Neural crest cell (in vitro differentiated cells): ENCODE data around the gene LPP. TPM values are rescaled to one million over a fixed set of nuclear protein-coding genes. Genes with fewer than 3 reads are reported as not detected.

Source experiments
- DNase-seq: peaks from one replicate; pipeline ENCODE4 v3.0.0; 2021; ENCODE audit warnings: low read depth, mixed read lengths, low spot score
- H3K27ac Mint-ChIP-seq: one replicate; pipeline ENCODE4 v1.8.0; 2021; ENCODE audit warnings: mild to moderate bottlenecking, mixed read lengths; ENCODE audit not compliant: unreplicated experiment
- H3K27me3 Mint-ChIP-seq: 2 replicates; pipeline ENCODE4 v1.8.0; 2021; ENCODE audit warnings: low read depth, mild to moderate bottlenecking, mixed read lengths
- H3K36me3 Mint-ChIP-seq: 2 replicates; pipeline ENCODE4 v1.8.0; 2021; ENCODE audit warnings: low read depth, mild to moderate bottlenecking, mixed read lengths
- H3K4me1 Mint-ChIP-seq: 2 replicates; pipeline ENCODE4 v1.8.0; 2021; ENCODE audit warnings: mixed read lengths
- H3K4me3 Mint-ChIP-seq: one replicate; pipeline ENCODE4 v1.8.0; 2021; ENCODE audit warnings: mild to moderate bottlenecking, mixed read lengths
- H3K9me3 Mint-ChIP-seq: 2 replicates; pipeline ENCODE4 v1.8.0; 2021; ENCODE audit warnings: mixed read lengths
- total RNA-seq: library from RNA; stranded (reverse); gene quantifications from 2 replicates; pipeline ENCODE4 v1.2.1, GENCODE V29; 2021
- TF ChIP-seq, protein P1 (sequence below): fragments of 200-600 bp; sonication (generic); conservative IDR thresholded peaks from 2 replicates; pipeline ENCODE4 v1.5.0; 2021; ENCODE audit warnings: antibody characterized with exemption, mild to moderate bottlenecking

LPP gene
- total RNA-seq, 1 donor from 2014 or later: 38.7 TPM

DNA sequence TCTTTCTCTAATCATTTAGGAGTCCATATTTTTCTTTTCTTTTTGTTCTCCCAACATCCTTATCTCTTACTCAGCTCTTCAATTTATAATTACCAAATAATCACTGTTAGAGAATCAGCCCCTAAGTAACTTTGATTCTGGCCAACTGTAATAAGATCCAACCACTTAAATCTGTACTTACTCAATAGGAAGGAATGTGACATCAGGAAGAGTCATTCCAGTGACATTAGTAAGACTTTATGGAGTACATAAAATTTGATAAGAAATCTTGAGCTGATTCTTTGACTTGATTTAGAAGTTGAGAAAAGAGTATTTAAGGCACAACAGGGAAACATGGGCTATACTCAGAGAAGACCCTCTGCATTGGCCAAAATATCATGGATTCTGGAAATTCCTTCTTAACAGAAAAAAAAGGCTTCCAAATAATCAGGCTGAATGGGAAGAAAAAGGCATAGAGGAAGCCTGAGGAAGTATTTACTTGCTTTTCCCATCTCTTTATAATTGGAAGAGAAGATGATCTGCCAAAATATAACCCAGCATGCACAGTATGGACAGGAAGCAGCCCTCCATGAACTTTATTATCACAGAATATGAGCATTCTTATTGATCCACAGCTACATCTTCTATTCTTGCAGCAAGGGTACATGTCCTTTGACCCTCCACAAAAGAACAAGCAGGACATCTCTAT is 728.1 kb downstream of the LPP start:
- no peak overlapping the region for H3K27ac Mint-ChIP-seq
- DNase-seq: no peak
- no peaks in the 10 kb centered on the region for H3K27me3 Mint-ChIP-seq
- H3K4me3 Mint-ChIP-seq: no peak overlapping the region
- peaks cover 19% of the 10 kb centered on the region for H3K36me3 Mint-ChIP-seq
- TF ChIP-seq, protein P1, sequence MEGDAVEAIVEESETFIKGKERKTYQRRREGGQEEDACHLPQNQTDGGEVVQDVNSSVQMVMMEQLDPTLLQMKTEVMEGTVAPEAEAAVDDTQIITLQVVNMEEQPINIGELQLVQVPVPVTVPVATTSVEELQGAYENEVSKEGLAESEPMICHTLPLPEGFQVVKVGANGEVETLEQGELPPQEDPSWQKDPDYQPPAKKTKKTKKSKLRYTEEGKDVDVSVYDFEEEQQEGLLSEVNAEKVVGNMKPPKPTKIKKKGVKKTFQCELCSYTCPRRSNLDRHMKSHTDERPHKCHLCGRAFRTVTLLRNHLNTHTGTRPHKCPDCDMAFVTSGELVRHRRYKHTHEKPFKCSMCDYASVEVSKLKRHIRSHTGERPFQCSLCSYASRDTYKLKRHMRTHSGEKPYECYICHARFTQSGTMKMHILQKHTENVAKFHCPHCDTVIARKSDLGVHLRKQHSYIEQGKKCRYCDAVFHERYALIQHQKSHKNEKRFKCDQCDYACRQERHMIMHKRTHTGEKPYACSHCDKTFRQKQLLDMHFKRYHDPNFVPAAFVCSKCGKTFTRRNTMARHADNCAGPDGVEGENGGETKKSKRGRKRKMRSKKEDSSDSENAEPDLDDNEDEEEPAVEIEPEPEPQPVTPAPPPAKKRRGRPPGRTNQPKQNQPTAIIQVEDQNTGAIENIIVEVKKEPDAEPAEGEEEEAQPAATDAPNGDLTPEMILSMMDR: no peak
- no peaks in the 10 kb centered on the region for H3K4me1 Mint-ChIP-seq
- peaks cover 9% of the 10 kb centered on the region for H3K9me3 Mint-ChIP-seq

DNA sequence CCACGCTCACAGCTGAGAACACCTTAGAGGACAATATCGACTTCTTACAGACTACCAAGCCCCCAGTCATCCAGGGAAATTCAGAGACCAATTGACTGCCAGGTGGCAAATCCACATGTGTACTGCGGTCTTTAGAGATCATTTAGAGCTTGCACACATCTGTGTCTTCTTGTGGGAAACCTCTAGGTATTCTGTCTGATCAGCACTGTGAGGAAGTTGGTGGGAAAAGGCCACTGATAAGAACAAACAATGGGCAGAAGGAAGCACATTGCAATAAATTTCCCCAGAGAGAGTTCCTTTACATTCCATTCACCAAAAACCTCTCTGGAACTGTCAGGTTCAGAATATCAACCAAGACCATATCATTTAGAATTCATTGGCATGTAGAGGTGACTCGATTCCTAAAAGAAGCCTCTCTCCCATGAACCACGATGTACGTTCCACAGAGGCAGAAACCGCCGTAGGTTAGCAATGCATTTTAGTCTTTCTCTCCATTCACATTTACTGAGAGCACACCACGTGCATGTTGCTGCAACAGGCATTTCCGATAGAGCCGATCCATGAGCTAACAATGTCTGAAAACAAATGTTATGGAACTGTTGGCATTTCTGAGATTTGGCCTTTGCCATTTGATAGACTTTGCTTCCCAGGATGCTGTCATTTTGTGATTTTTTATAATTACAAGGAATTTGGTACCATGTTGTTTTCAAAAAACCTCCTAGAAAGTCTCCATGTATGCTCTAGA is 730.5 kb downstream of the LPP start:
- Mint-ChIP-seq H3K27ac (no peak overlapping the region), H3K9me3 (peaks cover 9% of the 10 kb centered on the region), H3K36me3 (peaks cover 17% of the 10 kb centered on the region), H3K4me1 (no peaks in the 10 kb centered on the region), H3K27me3 (no peaks in the 10 kb centered on the region), H3K4me3 (no peak overlapping the region)
- DNase-seq: no peak
- TF ChIP-seq, protein P1: no peak

DNA sequence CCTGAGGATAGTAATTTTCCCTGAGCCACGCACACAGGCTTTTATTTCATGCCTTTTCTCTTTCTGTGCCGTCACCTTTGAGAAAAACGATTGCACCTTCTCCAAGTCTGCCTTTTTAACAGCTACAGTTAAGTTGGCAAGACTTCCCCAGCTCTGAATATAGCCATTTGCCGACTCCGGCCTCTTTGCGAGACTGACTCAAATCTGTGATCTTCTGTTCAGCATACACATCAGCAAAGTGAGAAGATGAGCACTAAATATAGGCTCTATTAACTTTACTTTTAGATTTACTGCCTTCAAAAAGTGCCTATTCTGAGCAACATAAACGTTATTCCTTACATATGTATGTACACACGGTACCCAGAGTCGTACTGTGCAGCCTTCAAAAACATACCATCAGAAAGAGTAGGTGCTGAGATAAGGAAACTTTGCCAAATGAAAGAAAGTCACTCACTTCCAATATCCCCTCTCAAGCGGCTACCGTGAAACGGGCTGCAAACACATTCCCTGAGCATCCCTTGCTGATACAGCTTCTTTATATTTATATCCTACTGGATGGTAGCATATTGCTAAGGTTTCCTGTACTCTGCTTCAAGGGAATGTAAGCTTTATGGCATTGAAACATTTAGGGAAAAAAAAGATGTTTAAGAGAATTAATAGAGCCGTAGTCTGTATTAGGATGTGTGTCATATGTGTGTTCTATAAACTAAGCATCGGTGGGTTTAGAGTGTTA is 734.5 kb downstream of the LPP start:
- Mint-ChIP-seq H3K27me3 (no peaks in the 10 kb centered on the region), H3K9me3 (no peaks in the 10 kb centered on the region), H3K27ac (no peak overlapping the region), H3K4me1 (no peaks in the 10 kb centered on the region), H3K4me3 (no peak overlapping the region), H3K36me3 (no peaks in the 10 kb centered on the region)
- TF ChIP-seq, protein P1: no peak
- DNase-seq: no peak

DNA sequence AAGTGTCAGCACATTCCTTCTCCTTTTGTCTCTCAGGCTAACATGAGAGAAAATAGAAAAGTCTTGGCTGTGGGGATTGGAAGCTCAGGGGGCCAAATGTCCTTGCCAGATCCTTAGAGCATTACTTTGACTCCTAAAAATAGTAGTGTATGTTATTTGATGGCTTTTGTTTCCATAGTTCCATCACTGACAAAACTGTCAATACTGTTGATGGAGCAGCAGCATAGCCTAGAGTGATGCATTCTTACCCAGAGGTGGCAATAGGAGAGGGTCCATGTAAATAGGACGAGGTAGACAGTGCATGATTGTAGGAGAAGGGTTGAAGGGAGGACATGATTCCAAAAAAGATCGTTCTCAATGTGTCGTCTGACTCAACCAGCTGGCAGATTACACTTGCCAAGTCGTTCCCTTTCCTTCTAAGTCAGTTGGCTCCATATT is 735.1 kb downstream of the LPP start:
- H3K9me3 Mint-ChIP-seq: no peaks in the 10 kb centered on the region
- no peak for DNase-seq
- no peaks in the 10 kb centered on the region for H3K4me1 Mint-ChIP-seq
- no peak overlapping the region for H3K27ac Mint-ChIP-seq
- no peak overlapping the region for H3K4me3 Mint-ChIP-seq
- TF ChIP-seq, protein P1: no peak
- H3K36me3 Mint-ChIP-seq: no peaks in the 10 kb centered on the region
- H3K27me3 Mint-ChIP-seq: no peaks in the 10 kb centered on the region

DNA sequence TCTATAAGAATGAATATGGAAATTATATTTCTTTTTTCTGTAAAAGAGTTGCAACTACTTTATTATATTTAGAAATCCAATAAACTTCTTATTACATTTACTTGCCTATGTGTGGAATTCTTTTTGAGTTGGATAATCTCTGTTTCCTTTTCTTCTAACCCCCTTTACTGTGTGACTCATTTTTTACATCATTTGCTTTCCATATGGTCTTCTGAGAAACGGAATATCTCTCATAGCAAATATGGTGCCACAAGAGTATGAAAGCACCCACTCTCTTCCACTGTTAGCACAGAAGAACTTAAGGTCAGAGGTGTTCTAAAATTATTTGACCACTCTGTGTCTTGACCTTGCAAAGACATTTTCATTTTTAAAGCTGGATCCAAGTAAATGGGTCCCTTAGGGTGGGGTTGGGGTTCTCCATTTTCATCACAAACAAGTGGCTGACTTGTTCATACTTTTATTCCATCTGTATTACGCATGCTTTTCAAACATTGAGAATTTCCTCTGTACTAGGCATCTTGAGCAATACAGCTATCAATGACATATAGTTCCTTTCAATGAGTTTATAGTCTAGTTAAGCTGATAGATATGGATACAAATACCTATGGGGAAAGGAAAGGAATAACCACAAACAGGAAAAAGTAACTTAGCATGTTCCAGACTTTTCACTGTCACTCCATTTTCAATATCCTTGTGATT is 736.8 kb downstream of the LPP start:
- Mint-ChIP-seq H3K27me3 (no peaks in the 10 kb centered on the region), H3K27ac (no peak overlapping the region), H3K4me1 (no peaks in the 10 kb centered on the region), H3K36me3 (no peaks in the 10 kb centered on the region), H3K9me3 (no peaks in the 10 kb centered on the region), H3K4me3 (no peak overlapping the region)
- TF ChIP-seq, protein P1: no peak
- no peak for DNase-seq
